ENCODE data around the gene CREB1.

DNA sequence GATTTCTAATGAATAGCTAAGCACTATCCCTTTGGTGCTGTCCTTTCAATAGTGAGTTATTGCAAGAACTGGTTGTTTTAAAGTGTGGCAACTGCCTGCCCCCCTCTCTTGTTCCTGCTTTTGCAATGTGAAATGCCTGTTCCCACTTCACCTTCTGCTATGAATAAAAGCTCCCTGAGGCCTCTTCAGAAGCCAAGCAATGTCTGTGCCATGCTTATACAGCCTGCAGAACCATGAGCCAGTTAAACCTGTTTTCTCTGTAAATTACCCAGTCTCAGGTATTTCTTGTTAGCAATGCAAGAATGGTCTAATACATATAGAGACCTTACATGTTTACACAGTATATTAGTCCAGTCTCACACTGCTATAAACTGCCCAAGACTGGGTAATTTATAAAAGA lies 110.4 kb downstream of the CREB1 start:
- TF ChIP-seq OSR2 (tag by site-specific recombination; IDR thresholded peaks at IDR 0.05) (no peak), ZNF138 (tag by site-specific recombination; IDR thresholded peaks at IDR 0.05; ENCODE audit: borderline replicate concordance) (no peak), CTCF (tag by site-specific recombination; IDR thresholded peaks at IDR 0.05) (no peak), ZNF549 (tag by site-specific recombination; IDR thresholded peaks at IDR 0.05) (no peak), YY1 (tag by site-specific recombination; IDR thresholded peaks at IDR 0.05) (no peak), ZNF677 (tag by site-specific recombination; IDR thresholded peaks at IDR 0.05) (no peak), GLI4 (tag by site-specific recombination; IDR thresholded peaks at IDR 0.05) (no peak), ZNF350 (tag by site-specific recombination; IDR thresholded peaks at IDR 0.05) (no peak), TCF7L2 (IDR thresholded peaks at IDR 0.05; ENCODE audit: borderline replicate concordance, low read depth, low read length) (no peak)
- TF ChIP-seq, protein P1, sequence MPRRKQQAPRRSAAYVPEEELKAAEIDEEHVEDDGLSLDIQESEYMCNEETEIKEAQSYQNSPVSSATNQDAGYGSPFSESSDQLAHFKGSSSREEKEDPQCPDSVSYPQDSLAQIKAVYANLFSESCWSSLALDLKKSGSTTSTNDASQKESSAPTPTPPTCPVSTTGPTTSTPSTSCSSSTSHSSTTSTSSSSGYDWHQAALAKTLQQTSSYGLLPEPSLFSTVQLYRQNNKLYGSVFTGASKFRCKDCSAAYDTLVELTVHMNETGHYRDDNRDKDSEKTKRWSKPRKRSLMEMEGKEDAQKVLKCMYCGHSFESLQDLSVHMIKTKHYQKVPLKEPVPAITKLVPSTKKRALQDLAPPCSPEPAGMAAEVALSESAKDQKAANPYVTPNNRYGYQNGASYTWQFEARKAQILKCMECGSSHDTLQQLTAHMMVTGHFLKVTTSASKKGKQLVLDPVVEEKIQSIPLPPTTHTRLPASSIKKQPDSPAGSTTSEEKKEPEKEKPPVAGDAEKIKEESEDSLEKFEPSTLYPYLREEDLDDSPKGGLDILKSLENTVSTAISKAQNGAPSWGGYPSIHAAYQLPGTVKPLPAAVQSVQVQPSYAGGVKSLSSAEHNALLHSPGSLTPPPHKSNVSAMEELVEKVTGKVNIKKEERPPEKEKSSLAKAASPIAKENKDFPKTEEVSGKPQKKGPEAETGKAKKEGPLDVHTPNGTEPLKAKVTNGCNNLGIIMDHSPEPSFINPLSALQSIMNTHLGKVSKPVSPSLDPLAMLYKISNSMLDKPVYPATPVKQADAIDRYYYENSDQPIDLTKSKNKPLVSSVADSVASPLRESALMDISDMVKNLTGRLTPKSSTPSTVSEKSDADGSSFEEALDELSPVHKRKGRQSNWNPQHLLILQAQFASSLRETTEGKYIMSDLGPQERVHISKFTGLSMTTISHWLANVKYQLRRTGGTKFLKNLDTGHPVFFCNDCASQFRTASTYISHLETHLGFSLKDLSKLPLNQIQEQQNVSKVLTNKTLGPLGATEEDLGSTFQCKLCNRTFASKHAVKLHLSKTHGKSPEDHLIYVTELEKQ (tag by site-specific recombination; IDR thresholded peaks at IDR 0.05; ENCODE audit: borderline replicate concordance) = no peak

Data from HEK293 (cell line).